PC-9 (cell line): ENCODE results near the gene KIAA1217.

Source experiments
- EZH2 ChIP-seq: fragments of 200-600 bp; sonication (generic); IDR thresholded peaks from 2 replicates; pipeline ENCODE4 v1.8.0; 2017; ENCODE audit warnings: antibody characterized with exemption, low read depth
- TF ChIP-seq, protein P1 (sequence below): fragments of 200-600 bp; sonication (generic); conservative IDR thresholded peaks from 2 replicates; pipeline ENCODE4 v1.6.1; 2017; ENCODE audit warnings: mixed run types, antibody characterized with exemption, mild to moderate bottlenecking, moderate library complexity

DNA sequence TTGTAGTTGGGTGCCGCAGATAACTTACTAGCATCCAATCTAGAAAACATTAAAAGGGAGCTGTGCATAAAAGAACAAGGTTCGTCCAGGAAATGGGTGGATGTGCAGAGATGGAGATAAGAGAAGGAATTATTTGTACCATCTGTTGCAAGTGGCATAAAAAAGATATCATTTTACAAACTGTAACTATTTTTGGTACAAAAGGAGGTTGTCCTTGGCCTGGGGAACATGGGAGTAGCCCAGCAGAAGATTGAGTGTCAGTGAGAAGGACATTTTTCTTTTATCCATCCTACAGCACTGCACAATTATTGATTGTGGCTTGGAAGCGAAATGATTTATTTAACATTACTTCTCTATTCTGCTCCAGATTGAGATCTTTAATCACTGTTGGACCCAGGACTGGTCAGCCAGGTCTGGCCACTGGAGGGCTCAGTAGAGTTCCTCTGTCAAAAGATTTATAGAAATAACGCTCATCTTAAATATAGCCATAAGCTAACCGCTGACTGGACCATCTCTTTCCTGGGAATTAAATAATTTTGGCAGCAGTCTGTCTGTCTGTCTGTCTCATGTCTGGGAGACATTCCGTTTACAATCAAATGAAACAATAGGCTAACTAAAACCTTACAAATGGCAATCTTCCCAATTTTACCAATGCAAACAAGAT is 254.1 kb downstream of the KIAA1217 start:
- TF ChIP-seq, protein P1, sequence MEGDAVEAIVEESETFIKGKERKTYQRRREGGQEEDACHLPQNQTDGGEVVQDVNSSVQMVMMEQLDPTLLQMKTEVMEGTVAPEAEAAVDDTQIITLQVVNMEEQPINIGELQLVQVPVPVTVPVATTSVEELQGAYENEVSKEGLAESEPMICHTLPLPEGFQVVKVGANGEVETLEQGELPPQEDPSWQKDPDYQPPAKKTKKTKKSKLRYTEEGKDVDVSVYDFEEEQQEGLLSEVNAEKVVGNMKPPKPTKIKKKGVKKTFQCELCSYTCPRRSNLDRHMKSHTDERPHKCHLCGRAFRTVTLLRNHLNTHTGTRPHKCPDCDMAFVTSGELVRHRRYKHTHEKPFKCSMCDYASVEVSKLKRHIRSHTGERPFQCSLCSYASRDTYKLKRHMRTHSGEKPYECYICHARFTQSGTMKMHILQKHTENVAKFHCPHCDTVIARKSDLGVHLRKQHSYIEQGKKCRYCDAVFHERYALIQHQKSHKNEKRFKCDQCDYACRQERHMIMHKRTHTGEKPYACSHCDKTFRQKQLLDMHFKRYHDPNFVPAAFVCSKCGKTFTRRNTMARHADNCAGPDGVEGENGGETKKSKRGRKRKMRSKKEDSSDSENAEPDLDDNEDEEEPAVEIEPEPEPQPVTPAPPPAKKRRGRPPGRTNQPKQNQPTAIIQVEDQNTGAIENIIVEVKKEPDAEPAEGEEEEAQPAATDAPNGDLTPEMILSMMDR = no peak
- TF ChIP-seq EZH2 = no peak
